NB4 (cell line): Measurements from ENCODE around the gene ARFGEF2.
"Not testable (repeated sequence)": the region's sequence is repeated elsewhere in the genome, so short reads cannot be mapped to it uniquely, and the experiment has no call there.

Source experiments
- DNase-seq: peaks from one replicate; pipeline ENCODE4 v3.0.0; 2010; ENCODE audit warnings: low read depth
- H3K4me3 ChIP-seq: one replicate; pipeline ENCODE4 v1.5.1; 2011; ENCODE audit warnings: mild to moderate bottlenecking, low read depth, low read length, moderate library complexity
- MYC ChIP-seq: IDR thresholded peaks from 2 replicates; pipeline ENCODE4 v1.6.1; 2011; ENCODE audit warnings: low read depth, low read length
- POLR2A ChIP-seq: IDR thresholded peaks from 2 replicates; pipeline ENCODE4 v1.6.1; 2011; ENCODE audit warnings: mild to moderate bottlenecking; ENCODE audit not compliant: insufficient read length; ENCODE audit errors: extremely low read depth
- TF ChIP-seq, protein P1 (sequence below): IDR thresholded peaks from 2 replicates; pipeline ENCODE4 v1.6.1; 2011; ENCODE audit warnings: low read depth, low read length
- TF ChIP-seq, protein P2 (sequence below): IDR thresholded peaks from one replicate; pipeline ENCODE4 v1.5.1; 2012; ENCODE audit warnings: low read depth, low read length

Gene ARFGEF2

DNA sequence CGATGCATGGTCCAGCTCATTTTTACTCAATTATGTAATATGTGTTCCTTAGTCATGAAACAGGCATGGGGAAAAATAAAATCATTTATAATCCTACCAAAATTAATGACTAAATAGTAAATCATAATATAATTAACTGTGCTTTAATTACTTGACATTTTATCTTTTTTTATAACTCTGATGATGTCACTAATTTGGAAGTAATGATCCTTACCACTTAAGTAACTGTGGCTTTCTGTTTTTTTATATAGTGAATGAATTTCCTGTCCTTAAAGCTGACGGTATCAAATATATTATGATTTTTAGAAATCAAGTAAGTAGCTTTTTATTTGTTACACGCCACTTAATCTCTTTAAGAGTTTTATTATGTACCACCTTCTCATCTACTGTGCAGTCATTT is 156.8 kb downstream of the ARFGEF2 start:
- no peak for DNase-seq

DNA sequence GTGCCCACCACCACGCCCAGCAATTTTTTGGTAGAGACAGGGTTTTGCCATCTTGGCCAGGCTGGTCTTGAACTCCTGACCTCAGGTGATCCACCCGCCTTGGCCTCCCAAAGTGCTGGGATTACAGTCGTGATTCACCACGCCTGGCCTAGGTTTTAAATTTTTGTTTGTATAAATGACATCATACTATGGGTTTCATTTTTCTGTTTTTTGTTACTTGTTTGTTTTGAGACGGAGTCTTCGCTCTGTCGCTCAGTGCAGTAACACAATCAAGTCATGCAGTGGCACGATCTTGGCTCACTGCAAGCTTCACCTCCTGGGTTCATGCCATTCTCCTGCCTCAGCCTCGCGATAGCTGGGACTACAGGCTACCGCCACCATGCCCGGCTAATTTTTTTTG is 160.8 kb downstream of the ARFGEF2 start:
- not testable (repeated sequence) for DNase-seq, H3K4me3 ChIP-seq

More for the DNA sequence above, 156.8 kb downstream of the ARFGEF2 start:
- H3K4me3 ChIP-seq, result no peak overlapping the region
- TF ChIP-seq, protein P1, sequence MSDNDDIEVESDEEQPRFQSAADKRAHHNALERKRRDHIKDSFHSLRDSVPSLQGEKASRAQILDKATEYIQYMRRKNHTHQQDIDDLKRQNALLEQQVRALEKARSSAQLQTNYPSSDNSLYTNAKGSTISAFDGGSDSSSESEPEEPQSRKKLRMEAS, result no peak
- TF ChIP-seq POLR2A, result no peak
- TF ChIP-seq MYC, result no peak
- TF ChIP-seq, protein P2, sequence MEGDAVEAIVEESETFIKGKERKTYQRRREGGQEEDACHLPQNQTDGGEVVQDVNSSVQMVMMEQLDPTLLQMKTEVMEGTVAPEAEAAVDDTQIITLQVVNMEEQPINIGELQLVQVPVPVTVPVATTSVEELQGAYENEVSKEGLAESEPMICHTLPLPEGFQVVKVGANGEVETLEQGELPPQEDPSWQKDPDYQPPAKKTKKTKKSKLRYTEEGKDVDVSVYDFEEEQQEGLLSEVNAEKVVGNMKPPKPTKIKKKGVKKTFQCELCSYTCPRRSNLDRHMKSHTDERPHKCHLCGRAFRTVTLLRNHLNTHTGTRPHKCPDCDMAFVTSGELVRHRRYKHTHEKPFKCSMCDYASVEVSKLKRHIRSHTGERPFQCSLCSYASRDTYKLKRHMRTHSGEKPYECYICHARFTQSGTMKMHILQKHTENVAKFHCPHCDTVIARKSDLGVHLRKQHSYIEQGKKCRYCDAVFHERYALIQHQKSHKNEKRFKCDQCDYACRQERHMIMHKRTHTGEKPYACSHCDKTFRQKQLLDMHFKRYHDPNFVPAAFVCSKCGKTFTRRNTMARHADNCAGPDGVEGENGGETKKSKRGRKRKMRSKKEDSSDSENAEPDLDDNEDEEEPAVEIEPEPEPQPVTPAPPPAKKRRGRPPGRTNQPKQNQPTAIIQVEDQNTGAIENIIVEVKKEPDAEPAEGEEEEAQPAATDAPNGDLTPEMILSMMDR, result no peak
